Ishikawa (cell line): ENCODE measurements around the gene C3orf85.

Experiments used
- CREB1 ChIP-seq: IDR thresholded peaks from 2 replicates; pipeline ENCODE4 v1.6.1; 2012; ENCODE audit warnings: low read depth
- TAF1 ChIP-seq: IDR thresholded peaks from 2 replicates; pipeline ENCODE4 v1.6.1; 2012; ENCODE audit warnings: low read depth, mild to moderate bottlenecking
- TCF12 ChIP-seq: IDR thresholded peaks from 2 replicates; pipeline ENCODE4 v1.6.1; 2012; ENCODE audit warnings: low read depth
- TF ChIP-seq, protein P1 (sequence below): IDR thresholded peaks from 2 replicates; pipeline ENCODE4 v1.6.1; 2012

DNA sequence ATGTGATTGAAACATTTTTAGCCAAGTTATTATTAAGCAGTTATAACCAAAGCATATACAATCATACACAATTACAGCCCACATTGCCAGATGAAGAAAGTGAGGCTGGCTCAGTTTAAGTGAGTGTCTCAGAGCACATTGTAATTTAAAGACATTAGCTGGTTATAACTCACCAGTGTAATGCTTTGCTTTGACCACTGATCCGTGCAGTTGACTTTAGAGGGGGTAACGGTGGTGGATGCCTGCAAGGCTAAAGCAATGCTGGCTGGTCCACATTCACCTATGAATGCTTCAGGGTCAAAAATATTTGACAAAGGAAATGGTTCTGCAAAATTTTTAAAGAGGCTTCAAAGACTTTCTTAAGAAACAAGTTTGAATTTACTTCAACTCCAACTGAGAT, 1.2 kb downstream of the C3orf85 start:
- TF ChIP-seq TAF1 (no peak), CREB1 (no peak), TCF12 (no peak)
- TF ChIP-seq, protein P1, sequence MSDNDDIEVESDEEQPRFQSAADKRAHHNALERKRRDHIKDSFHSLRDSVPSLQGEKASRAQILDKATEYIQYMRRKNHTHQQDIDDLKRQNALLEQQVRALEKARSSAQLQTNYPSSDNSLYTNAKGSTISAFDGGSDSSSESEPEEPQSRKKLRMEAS = no peak
